Spleen (tissue), 7 donors: ENCODE results near the gene NFS1.

Experiments used
- POLR2A ChIP-seq, 3 donors: fragments of 450-650 bp; IDR thresholded peaks; one replicate each; pipeline ENCODE4 v1.5.1; 2017; ENCODE audit warnings: antibody characterized with exemption in 3 of 3, mild to moderate bottlenecking in 1 of 3
- POLR2AphosphoS5 ChIP-seq, 3 donors: sonication (generic); formaldehyde crosslinking; IDR thresholded peaks; one replicate each; pipeline ENCODE4 v1.5.1; 2017; ENCODE audit warnings: antibody characterized with exemption in 3 of 3
- TF ChIP-seq, protein P1 (sequence below), 11 experiments: fragments of 200-600 bp in 7 of 11; fragments of 450-650 bp in 4 of 11; sonication (generic) in 4 of 11; IDR thresholded peaks in 8 of 11; conservative IDR thresholded peaks in 3 of 11; 1 replicate in 7 of 11; 2 replicates in 4 of 11; pipeline versions ENCODE4 v1.4.0 to v1.8.0; 2016 to 2021; ENCODE audit warnings: antibody characterized with exemption in 11 of 11, inconsistent platforms in 4 of 11, mild to moderate bottlenecking in 1 of 11
- donor health status: DM: no; HTN: no; CAD: no; lungs with moderate emphysema.
- donor health status: DM: no; HTN: no; CAD: no.
- donor health status: DM: no; HTN: no; CAD: no.

DNA sequence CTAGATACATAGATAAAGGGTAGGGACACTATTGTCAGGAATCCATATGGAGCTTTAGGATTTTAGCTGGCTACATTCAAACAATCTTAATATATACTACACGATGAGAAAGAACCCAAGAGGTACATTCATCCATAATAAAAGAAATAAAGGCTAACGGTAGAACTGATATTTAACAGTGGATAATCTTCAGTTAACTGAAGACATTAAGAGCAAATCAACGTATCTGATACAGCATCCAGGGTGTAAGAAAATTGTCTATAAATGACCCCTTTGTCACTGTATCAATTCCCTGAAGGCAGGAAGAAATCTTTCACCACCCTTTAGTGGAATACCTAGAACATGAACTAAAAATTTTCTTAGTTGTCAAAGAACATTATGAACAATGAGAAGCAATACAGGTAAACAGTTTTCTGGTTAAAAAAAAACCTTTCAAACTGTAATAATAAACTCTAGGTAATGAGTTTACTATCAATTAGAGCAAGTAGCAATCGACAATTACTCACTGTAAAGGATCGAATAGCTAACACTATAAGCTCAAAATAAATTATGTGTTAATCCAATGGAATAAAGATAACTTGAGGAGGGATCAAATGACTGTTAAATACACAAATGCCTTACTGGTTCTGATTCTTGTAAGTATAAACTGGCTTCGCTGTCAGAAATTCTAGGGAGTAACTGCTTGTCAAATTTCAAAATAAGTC is 11.9 kb upstream of the NFS1 start:
- TF ChIP-seq POLR2A (IDR thresholded peaks at IDR 0.05): no peak
- TF ChIP-seq, protein P1, sequence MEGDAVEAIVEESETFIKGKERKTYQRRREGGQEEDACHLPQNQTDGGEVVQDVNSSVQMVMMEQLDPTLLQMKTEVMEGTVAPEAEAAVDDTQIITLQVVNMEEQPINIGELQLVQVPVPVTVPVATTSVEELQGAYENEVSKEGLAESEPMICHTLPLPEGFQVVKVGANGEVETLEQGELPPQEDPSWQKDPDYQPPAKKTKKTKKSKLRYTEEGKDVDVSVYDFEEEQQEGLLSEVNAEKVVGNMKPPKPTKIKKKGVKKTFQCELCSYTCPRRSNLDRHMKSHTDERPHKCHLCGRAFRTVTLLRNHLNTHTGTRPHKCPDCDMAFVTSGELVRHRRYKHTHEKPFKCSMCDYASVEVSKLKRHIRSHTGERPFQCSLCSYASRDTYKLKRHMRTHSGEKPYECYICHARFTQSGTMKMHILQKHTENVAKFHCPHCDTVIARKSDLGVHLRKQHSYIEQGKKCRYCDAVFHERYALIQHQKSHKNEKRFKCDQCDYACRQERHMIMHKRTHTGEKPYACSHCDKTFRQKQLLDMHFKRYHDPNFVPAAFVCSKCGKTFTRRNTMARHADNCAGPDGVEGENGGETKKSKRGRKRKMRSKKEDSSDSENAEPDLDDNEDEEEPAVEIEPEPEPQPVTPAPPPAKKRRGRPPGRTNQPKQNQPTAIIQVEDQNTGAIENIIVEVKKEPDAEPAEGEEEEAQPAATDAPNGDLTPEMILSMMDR (IDR thresholded peaks at IDR 0.05 in 8 of 11, conservative IDR thresholded peaks at IDR 0.05 in 3 of 11): no peak
- no peak for TF ChIP-seq POLR2AphosphoS5 (IDR thresholded peaks at IDR 0.05)
